GM18951 (cell line): ENCODE results near the gene WWTR1.

Experiments
- POLR2A ChIP-seq: IDR thresholded peaks from 4 replicates; pipeline ENCODE4 v1.6.1; 2011; ENCODE audit warnings: mild to moderate bottlenecking; ENCODE audit not compliant: insufficient read length, insufficient read depth; ENCODE audit errors: extremely low read depth
- in situ Hi-C: fragments of 300-500 bp; cut with MboI; formaldehyde crosslinking; loops from one replicate; pipeline ENCODE4 v1.12.0; 2022; ENCODE audit warnings: low sequenced_read_pairs, mixed read lengths, inconsistent platforms; ENCODE audit not compliant: unreplicated experiment

Gene WWTR1

GRCh38 chr3:149490260-149490971 is 167.4 kb downstream of the WWTR1 start:
- TF ChIP-seq POLR2A: no peak
- in situ Hi-C loops: loop anchor here (25.0 kb wide), 1 partner anchor 528 kb away; no protein-coding TSS in a partner anchor

- no peak for TF ChIP-seq POLR2A
- in situ Hi-C loops: loop anchor here (25.0 kb wide), 1 partner anchor 527 kb away; no protein-coding TSS in a partner anchor
Observed at GRCh38 chr3:149489060-149489690, 168.7 kb downstream of the WWTR1 start.

- in situ Hi-C loops: loop anchor here (25.0 kb wide), 1 partner anchor 525 kb away; no protein-coding TSS in a partner anchor
- no peak for TF ChIP-seq POLR2A
Observed at GRCh38 chr3:149487598-149488197, 170.1 kb downstream of the WWTR1 start.

GRCh38 chr3:149486726-149487125 is 171.1 kb downstream of the WWTR1 start:
- no peak for TF ChIP-seq POLR2A
- in situ Hi-C loops: loop anchor here (25.0 kb wide), 1 partner anchor 524 kb away; no protein-coding TSS in a partner anchor

- in situ Hi-C loops: loop anchor here (25.0 kb wide), 1 partner anchor 519 kb away; no protein-coding TSS in a partner anchor
- no peak for TF ChIP-seq POLR2A
Observed at GRCh38 chr3:149481491-149481890, 176.3 kb downstream of the WWTR1 start.

GRCh38 chr3:149481056-149481455 is 176.8 kb downstream of the WWTR1 start:
- no peak for TF ChIP-seq POLR2A
- in situ Hi-C loops: loop anchor here (25.0 kb wide), 1 partner anchor 519 kb away; no protein-coding TSS in a partner anchor

GRCh38 chr3:149480326-149481017 is 177.4 kb downstream of the WWTR1 start:
- no peak for TF ChIP-seq POLR2A
- in situ Hi-C loops: loop anchor here (25.0 kb wide), 1 partner anchor 518 kb away; no protein-coding TSS in a partner anchor

- in situ Hi-C loops: loop anchor here (5.0 to 25.0 kb wide), 2 partner anchors 82 to 517 kb away; no protein-coding TSS in a partner anchor
- no peak for TF ChIP-seq POLR2A
Observed at GRCh38 chr3:149479621-149480325, 178.1 kb downstream of the WWTR1 start.

GRCh38 chr3:149476225-149476624 is 181.6 kb downstream of the WWTR1 start:
- TF ChIP-seq POLR2A: no peak
- in situ Hi-C loops: loop anchor here (5.0 to 25.0 kb wide), 2 partner anchors 79 to 514 kb away; no protein-coding TSS in a partner anchor

GRCh38 chr3:149475451-149476060 is 182.3 kb downstream of the WWTR1 start:
- in situ Hi-C loops: loop anchor here (5.0 to 25.0 kb wide), 2 partner anchors 78 to 513 kb away; no protein-coding TSS in a partner anchor
- TF ChIP-seq POLR2A: no peak

- in situ Hi-C loops: no loop called here
- no peak for TF ChIP-seq POLR2A
Observed at GRCh38 chr3:149474250-149474817, 183.5 kb downstream of the WWTR1 start, which contains the start of gene TM4SF4. TM4SF4 (plus strand) TSS chr3:149474697; CDS start chr3:149474878, 181 bp downstream.

GRCh38 chr3:149473357-149474249 is 184.2 kb downstream of the WWTR1 start:
- no peak for TF ChIP-seq POLR2A
- in situ Hi-C loops: no loop called here
